AG10803 (cell line): Measurements from ENCODE around the gene CTTNBP2.

ENCODE experiments used
- DNase-seq: peaks from one replicate; pipeline ENCODE4 v3.0.0; 2010; ENCODE audit warnings: low read depth
- H3K4me3 ChIP-seq: 2 replicates; pipeline ENCODE4 v1.5.1; 2011; ENCODE audit warnings: mild to moderate bottlenecking, low read length, control low read depth
- TF ChIP-seq, protein P1 (sequence below): conservative IDR thresholded peaks from 2 replicates; pipeline ENCODE4 v1.5.1; 2011; ENCODE audit warnings: mild to moderate bottlenecking, low read length, control low read depth, inconsistent platforms

The CTTNBP2 gene

DNA sequence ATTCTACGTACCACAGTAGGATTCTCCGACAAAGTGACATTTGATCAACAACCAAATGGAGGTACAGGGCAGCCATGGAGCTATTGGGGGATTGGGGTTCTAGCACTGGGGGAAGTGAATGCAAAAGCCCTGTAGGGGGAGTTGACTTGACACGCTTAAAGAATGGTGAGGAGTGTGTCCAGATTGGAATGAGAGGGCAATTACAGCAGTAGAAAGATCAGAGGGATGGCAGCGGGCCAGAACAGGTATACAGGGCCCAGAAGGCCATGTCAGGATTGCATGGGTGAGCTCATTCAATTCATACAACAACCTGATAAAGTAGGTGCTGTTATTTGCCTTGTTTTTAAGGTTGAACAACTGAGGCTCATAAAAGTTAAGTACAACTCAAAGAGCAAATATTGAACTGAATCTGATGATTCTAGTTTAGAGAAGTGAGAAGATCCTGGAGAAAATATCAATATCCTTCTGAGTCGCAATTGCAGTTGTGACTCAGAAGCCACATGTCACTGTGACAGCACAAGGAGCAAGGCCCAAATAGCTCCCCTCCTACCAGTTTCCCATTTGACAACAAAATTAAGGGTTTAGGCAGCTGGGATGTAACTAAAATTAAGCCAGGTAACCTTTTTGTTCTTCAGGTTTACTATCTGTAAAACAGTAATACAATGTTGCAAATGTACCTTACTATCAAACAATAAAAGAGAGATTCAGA is 28.0 kb upstream of the CTTNBP2 start:
- DNase-seq: no peak
- no peak overlapping the region for H3K4me3 ChIP-seq
- TF ChIP-seq, protein P1, sequence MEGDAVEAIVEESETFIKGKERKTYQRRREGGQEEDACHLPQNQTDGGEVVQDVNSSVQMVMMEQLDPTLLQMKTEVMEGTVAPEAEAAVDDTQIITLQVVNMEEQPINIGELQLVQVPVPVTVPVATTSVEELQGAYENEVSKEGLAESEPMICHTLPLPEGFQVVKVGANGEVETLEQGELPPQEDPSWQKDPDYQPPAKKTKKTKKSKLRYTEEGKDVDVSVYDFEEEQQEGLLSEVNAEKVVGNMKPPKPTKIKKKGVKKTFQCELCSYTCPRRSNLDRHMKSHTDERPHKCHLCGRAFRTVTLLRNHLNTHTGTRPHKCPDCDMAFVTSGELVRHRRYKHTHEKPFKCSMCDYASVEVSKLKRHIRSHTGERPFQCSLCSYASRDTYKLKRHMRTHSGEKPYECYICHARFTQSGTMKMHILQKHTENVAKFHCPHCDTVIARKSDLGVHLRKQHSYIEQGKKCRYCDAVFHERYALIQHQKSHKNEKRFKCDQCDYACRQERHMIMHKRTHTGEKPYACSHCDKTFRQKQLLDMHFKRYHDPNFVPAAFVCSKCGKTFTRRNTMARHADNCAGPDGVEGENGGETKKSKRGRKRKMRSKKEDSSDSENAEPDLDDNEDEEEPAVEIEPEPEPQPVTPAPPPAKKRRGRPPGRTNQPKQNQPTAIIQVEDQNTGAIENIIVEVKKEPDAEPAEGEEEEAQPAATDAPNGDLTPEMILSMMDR: no peak

DNA sequence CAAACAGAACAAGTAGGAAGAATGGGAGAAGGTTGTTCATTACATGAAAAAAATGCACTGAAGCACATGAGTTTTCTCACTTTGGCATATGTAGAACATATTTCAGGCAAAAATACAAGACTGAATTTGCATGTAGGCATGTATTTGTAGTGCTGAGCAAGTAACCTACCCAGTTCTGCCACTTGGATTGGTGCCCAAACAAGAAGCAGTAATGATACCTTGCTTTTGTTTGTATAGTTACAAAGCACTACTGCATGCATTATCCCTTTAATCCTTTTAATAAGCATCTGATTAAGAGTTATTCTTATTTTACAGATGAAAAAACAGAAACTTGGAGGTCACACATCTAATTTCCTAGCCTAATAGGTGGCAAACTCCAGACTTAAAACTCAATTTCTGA is 23.1 kb upstream of the CTTNBP2 start:
- no peak for DNase-seq
- TF ChIP-seq, protein P1: no peak
- no peak overlapping the region for H3K4me3 ChIP-seq

DNA sequence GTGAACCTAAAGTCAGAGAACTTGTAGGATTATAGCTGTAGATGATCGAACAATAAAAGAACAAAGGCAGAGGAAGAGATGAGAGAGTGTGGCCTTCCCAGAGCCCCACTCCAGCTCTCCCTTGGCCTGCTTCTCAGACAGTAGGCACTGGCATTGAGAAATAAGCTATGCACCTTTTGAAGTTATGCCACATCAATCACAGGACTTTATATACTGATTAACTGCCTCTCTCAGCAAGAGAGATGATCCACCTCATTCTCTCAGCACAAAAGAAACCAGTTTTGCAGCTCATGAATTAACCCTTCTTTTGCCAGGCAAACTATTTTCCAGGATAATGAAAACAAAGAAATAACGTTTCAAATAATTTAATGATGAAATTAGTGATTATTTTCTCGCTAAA is 22.0 kb upstream of the CTTNBP2 start:
- DNase-seq: no peak
- TF ChIP-seq, protein P1: no peak

DNA sequence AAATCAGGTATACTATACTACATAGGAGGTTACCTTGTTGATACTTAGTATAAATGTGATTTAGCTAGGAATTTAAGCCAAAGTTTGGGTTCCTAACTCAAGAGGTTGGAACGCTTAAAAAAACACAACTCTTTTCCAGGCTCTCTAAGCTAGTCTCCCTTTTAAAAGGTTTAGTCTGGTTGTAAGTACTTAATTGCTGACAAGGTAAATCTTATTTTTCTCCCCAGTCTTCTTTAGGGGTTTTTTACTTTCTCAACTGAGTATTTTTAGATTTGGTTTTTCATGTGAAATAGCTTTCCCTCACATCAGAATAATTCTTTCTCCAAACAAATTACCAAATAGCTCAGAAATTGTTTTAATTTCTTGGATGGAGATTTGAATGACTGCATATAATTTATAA is 20.8 kb upstream of the CTTNBP2 start:
- no peak for DNase-seq
- TF ChIP-seq, protein P1: no peak
- no peak overlapping the region for H3K4me3 ChIP-seq

More for the DNA sequence above, 22.0 kb upstream of the CTTNBP2 start:
- H3K4me3 ChIP-seq: no peak overlapping the region

DNA sequence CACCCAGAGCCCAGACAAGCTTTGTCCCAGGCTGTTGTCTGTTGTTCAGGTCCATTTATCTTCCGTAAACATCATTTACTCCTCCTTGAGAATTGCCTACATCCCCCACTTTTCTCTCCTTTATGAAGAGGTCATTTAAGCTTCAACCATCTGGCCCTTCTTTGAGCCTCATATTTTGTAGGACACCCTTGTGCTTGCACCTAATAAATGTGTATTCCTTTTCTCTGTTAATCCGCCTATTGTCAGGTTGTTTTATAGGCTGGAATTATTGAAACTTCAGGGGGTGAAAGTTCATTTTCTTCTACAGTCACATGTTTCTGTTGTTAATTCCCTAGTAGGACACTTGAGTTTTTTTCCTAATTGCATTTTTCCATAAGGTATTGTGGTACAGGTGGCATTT is 19.6 kb upstream of the CTTNBP2 start:
- TF ChIP-seq, protein P1: no peak
- no peak for DNase-seq
- no peak overlapping the region for H3K4me3 ChIP-seq

DNA sequence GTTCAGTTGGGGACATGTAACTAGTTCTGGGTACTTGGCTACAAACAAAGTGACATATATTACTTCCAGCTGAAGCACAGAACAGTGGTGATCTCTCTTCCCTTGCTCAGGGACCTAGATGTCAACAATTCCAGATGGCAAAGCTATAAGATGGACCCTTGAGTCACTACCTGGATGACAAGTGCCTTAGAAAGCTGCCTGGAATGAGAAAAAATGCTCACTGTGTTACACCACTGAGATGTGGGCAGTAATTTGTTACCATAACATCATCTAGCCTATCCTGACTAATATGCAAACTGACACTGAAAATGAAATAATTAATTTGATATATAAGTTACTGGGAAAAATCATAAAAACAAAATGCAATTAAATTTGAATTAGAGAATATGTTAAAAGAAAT is 16.4 kb upstream of the CTTNBP2 start:
- DNase-seq: no peak
- TF ChIP-seq, protein P1: no peak
- H3K4me3 ChIP-seq: no peak overlapping the region

DNA sequence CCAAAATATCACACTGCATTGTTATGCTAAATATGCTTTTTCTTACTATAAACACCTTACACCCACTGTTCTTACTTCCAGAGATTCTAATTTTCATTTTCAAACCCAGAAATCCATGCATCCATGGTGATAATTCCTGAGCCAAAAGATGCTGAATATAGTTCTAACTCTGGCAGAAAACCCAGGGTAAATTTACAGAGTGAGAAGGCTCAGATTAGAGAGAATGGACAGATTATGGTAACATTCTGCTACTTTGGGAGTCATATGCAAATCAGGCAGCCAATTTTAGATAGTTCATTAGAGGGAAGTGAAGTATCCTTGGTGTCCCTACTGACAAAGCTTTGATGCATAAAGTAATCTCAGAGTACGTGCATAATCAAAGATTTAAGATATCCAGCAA is 15.4 kb upstream of the CTTNBP2 start:
- TF ChIP-seq, protein P1: no peak
- no peak for DNase-seq
- no peak overlapping the region for H3K4me3 ChIP-seq
